ENCODE measurements around the gene DAPL1. TPM values are rescaled to one million over a fixed set of nuclear protein-coding genes. Genes with fewer than 3 reads are reported as not detected.

DAPL1 gene
- polyA plus RNA-seq, 6 donors from 2014 or later, result not detected

- ATAC-seq (ENCODE audit: low read depth in 2 of 2), result no peak
- peaks cover 0 to 2% (median 0%) of the 10 kb centered on the region in 7 donors for H3K9me3 Mint-ChIP-seq
- H3K36me3 Mint-ChIP-seq, result no peaks in the 10 kb centered on the region
- peaks cover 0 to 13% (median 0%) of the 10 kb centered on the region in 3 donors for H3K27me3 Mint-ChIP-seq
- DNase-seq, result no peak
- H3K4me3 Mint-ChIP-seq, result no peak overlapping the region
- H3K4me1 Mint-ChIP-seq, result no peaks in the 10 kb centered on the region
- H3K27ac Mint-ChIP-seq, result no peak overlapping the region
Observed at GRCh38 chr2:158762336-158762735, 32.8 kb upstream of the DAPL1 start.

GRCh38 chr2:158766524-158766923 lies 28.6 kb upstream of the DAPL1 start:
- no peak overlapping the region for H3K4me3 Mint-ChIP-seq
- H3K27ac Mint-ChIP-seq, result no peak overlapping the region
- no peak for DNase-seq
- no peaks in the 10 kb centered on the region for H3K36me3 Mint-ChIP-seq
- H3K27me3 Mint-ChIP-seq, result no peaks in the 10 kb centered on the region
- H3K4me1 Mint-ChIP-seq, result no peaks in the 10 kb centered on the region
- peaks cover 0 to 8% (median 0%) of the 10 kb centered on the region in 7 donors for H3K9me3 Mint-ChIP-seq
- ATAC-seq (ENCODE audit: low read depth in 2 of 2), result no peak

GRCh38 chr2:158772306-158773078 lies 22.6 kb upstream of the DAPL1 start:
- Mint-ChIP-seq H3K36me3 (no peaks in the 10 kb centered on the region), H3K9me3 (peaks cover 0 to 6% (median 0%) of the 10 kb centered on the region in 7 donors), H3K4me3 (no peak overlapping the region), H3K4me1 (no peaks in the 10 kb centered on the region), H3K27me3 (peaks cover 0 to 5% (median 0%) of the 10 kb centered on the region in 3 donors), H3K27ac (no peak overlapping the region)
- ATAC-seq (ENCODE audit: low read depth in 2 of 2), result no peak
- DNase-seq, result no peak

GRCh38 chr2:158773121-158773520 lies 22.0 kb upstream of the DAPL1 start:
- peaks cover 0 to under 1% (median 0%) of the 10 kb centered on the region in 7 donors for H3K9me3 Mint-ChIP-seq
- no peak for DNase-seq
- H3K27ac Mint-ChIP-seq, result no peak overlapping the region
- peaks cover 0 to 5% (median 0%) of the 10 kb centered on the region in 3 donors for H3K27me3 Mint-ChIP-seq
- ATAC-seq (ENCODE audit: low read depth in 2 of 2), result no peak
- H3K4me1 Mint-ChIP-seq, result no peaks in the 10 kb centered on the region
- H3K4me3 Mint-ChIP-seq, result no peak overlapping the region
- no peaks in the 10 kb centered on the region for H3K36me3 Mint-ChIP-seq

GRCh38 chr2:158774681-158775080 lies 20.4 kb upstream of the DAPL1 start:
- no peak for DNase-seq
- H3K36me3 Mint-ChIP-seq, result no peaks in the 10 kb centered on the region
- H3K27ac Mint-ChIP-seq, result no peak overlapping the region

GRCh38 chr2:158775273-158776027 lies 19.7 kb upstream of the DAPL1 start:
- H3K4me1 Mint-ChIP-seq, result no peaks in the 10 kb centered on the region
- no peaks in the 10 kb centered on the region for H3K9me3 Mint-ChIP-seq
- H3K27ac Mint-ChIP-seq, result no peak overlapping the region
- H3K27me3 Mint-ChIP-seq, result peaks cover 0 to 5% (median 0%) of the 10 kb centered on the region in 3 donors
- H3K36me3 Mint-ChIP-seq, result no peaks in the 10 kb centered on the region
- ATAC-seq (ENCODE audit: low read depth in 2 of 2) (no peak), DNase-seq (no peak)
- H3K4me3 Mint-ChIP-seq, result no peak overlapping the region

More at GRCh38 chr2:158774681-158775080, 20.4 kb upstream of the DAPL1 start:
- no peak for ATAC-seq (ENCODE audit: low read depth in 2 of 2)
- H3K4me3 Mint-ChIP-seq, result no peak overlapping the region
- no peaks in the 10 kb centered on the region for H3K4me1 Mint-ChIP-seq
- peaks cover 0 to 5% (median 0%) of the 10 kb centered on the region in 3 donors for H3K27me3 Mint-ChIP-seq
- no peaks in the 10 kb centered on the region for H3K9me3 Mint-ChIP-seq

GRCh38 chr2:158776231-158776630 lies 18.9 kb upstream of the DAPL1 start:
- H3K36me3 Mint-ChIP-seq, result no peaks in the 10 kb centered on the region
- peaks cover 0 to 7% (median 0%) of the 10 kb centered on the region in 7 donors for H3K9me3 Mint-ChIP-seq
- H3K4me3 Mint-ChIP-seq, result no peak overlapping the region
- no peak overlapping the region for H3K27ac Mint-ChIP-seq
- ATAC-seq (ENCODE audit: low read depth in 2 of 2) (no peak), DNase-seq (no peak)
- no peaks in the 10 kb centered on the region for H3K4me1 Mint-ChIP-seq
- H3K27me3 Mint-ChIP-seq, result peaks cover 4 to 11% (median 5%) of the 10 kb centered on the region in 3 donors

- H3K27ac Mint-ChIP-seq, result no peak overlapping the region
- H3K36me3 Mint-ChIP-seq, result no peaks in the 10 kb centered on the region
- no peak overlapping the region for H3K4me3 Mint-ChIP-seq
- ATAC-seq (ENCODE audit: low read depth in 2 of 2), result no peak
- no peak for DNase-seq
- peaks cover 9 to 15% (median 13%) of the 10 kb centered on the region in 3 donors for H3K27me3 Mint-ChIP-seq
- H3K9me3 Mint-ChIP-seq, result peaks cover 0 to 7% (median 0%) of the 10 kb centered on the region in 7 donors
- no peaks in the 10 kb centered on the region for H3K4me1 Mint-ChIP-seq
Observed at GRCh38 chr2:158777077-158777476, 18.0 kb upstream of the DAPL1 start.

- H3K4me3 Mint-ChIP-seq, result no peak overlapping the region
- peaks cover 0 to 7% (median 0%) of the 10 kb centered on the region in 7 donors for H3K9me3 Mint-ChIP-seq
Observed at GRCh38 chr2:158778243-158778642, 16.9 kb upstream of the DAPL1 start.

GRCh38 chr2:158779621-158780020 lies 15.5 kb upstream of the DAPL1 start:
- Mint-ChIP-seq H3K4me3 (no peak overlapping the region), H3K27me3 (peaks cover 17 to 32% (median 29%) of the 10 kb centered on the region in 3 donors), H3K9me3 (peaks cover 0 to 14% (median 0%) of the 10 kb centered on the region in 7 donors), H3K36me3 (no peaks in the 10 kb centered on the region), H3K27ac (no peak overlapping the region), H3K4me1 (peaks cover 11 to 19% (median 11%) of the 10 kb centered on the region in 3 donors)
- ATAC-seq (ENCODE audit: low read depth in 2 of 2) (no peak), DNase-seq (no peak)

More at GRCh38 chr2:158778243-158778642, 16.9 kb upstream of the DAPL1 start:
- ATAC-seq (ENCODE audit: low read depth in 2 of 2) (no peak), DNase-seq (no peak)
- Mint-ChIP-seq H3K27me3 (peaks cover 17 to 23% (median 22%) of the 10 kb centered on the region in 3 donors), H3K27ac (no peak overlapping the region), H3K36me3 (no peaks in the 10 kb centered on the region), H3K4me1 (peaks cover 0 to 6% (median 0%) of the 10 kb centered on the region in 3 donors)

- Mint-ChIP-seq H3K4me1 (peaks cover 11 to 19% (median 11%) of the 10 kb centered on the region in 3 donors), H3K9me3 (peaks cover 0 to 14% (median 0%) of the 10 kb centered on the region in 7 donors), H3K27ac (no peak overlapping the region), H3K4me3 (no peak overlapping the region), H3K36me3 (no peaks in the 10 kb centered on the region), H3K27me3 (peaks cover 17 to 34% (median 29%) of the 10 kb centered on the region in 3 donors)
- DNase-seq, result no peak
- no peak for ATAC-seq (ENCODE audit: low read depth in 2 of 2)
Observed at GRCh38 chr2:158781353-158781961, 13.7 kb upstream of the DAPL1 start.

- Mint-ChIP-seq H3K27ac (peak overlapping the region in 1 of 6 donors; percentile 9), H3K9me3 (peaks cover 0 to 16% (median 0%) of the 10 kb centered on the region in 7 donors), H3K27me3 (peaks cover 20 to 30% (median 30%) of the 10 kb centered on the region in 3 donors), H3K36me3 (no peaks in the 10 kb centered on the region), H3K4me3 (no peak overlapping the region), H3K4me1 (peaks cover 11 to 19% (median 11%) of the 10 kb centered on the region in 3 donors)
- DNase-seq (no peak), ATAC-seq (ENCODE audit: low read depth in 2 of 2) (no peak)
Observed at GRCh38 chr2:158782136-158782535, 13.0 kb upstream of the DAPL1 start.

- no peaks in the 10 kb centered on the region for H3K36me3 Mint-ChIP-seq
- ATAC-seq (ENCODE audit: low read depth in 2 of 2) (no peak), DNase-seq (no peak)
- H3K27me3 Mint-ChIP-seq, result peaks cover 25 to 35% (median 30%) of the 10 kb centered on the region in 3 donors
- peaks cover 0 to 21% (median 1%) of the 10 kb centered on the region in 7 donors for H3K9me3 Mint-ChIP-seq
- peaks cover 11 to 19% (median 11%) of the 10 kb centered on the region in 3 donors for H3K4me1 Mint-ChIP-seq
- H3K4me3 Mint-ChIP-seq, result peak overlapping the region in 2 of 8 donors; percentile 2 to 22
- H3K27ac Mint-ChIP-seq, result peak overlapping the region in 2 of 6 donors; percentile 0 to 30
Observed at GRCh38 chr2:158782616-158783015, 12.5 kb upstream of the DAPL1 start.
